Body of pancreas (tissue), 4 donors: ENCODE measurements around the gene RHBDF2.

ENCODE experiments used
- POLR2A ChIP-seq, 3 donors: fragments of 450-650 bp; IDR thresholded peaks; one replicate each; pipeline ENCODE4 v1.6.1; 2016; ENCODE audit warnings: antibody characterized with exemption in 3 of 3, mild to moderate bottlenecking in 2 of 3
- TF ChIP-seq, protein P1 (sequence below), 7 experiments: fragments of 450-650 bp in 4 of 7; fragments of 200-600 bp in 3 of 7; sonication (generic) in 3 of 7; IDR thresholded peaks; one replicate each; pipeline ENCODE4 v1.5.1; 2016 to 2019; ENCODE audit warnings: antibody characterized with exemption in 7 of 7

DNA sequence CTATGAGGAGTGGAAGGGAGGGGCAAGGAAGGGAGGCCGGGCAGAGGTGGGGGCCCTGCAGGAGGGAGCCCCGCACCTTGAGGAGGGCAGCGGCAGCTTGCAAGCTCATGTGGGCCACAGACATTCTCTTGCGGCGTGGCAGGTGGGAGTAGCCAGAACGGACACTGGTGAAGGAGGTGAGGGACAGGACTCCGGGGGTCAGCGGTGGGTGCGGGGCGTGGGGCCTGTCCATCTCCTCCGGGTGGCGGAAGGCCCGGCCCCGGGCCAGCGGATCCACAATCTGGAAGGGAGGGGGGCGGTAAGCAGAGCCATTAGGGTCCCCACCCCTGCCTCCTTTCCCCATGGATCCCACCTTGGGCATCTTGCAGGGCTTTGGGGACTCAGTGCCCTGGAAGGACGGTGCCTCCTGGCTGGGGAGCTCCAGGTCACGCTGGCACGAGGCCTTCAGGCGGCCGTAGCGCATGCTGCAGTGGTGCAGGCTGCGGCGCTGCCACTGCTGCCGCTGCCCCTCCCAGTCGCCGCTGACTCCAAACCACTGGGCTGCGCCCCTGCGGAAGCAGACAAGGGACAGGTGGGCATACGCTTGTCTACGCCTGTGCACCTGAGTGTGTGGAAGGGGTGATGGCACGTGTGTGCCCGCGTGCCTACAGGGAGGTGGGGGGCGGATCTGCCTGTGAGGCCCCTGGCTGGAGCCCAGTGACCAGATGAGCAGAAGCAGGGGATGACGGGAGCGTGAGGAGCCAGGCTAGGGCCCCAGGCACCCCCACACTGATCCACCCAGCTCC, 22.3 kb downstream of the RHBDF2 start:
- TF ChIP-seq, protein P1, sequence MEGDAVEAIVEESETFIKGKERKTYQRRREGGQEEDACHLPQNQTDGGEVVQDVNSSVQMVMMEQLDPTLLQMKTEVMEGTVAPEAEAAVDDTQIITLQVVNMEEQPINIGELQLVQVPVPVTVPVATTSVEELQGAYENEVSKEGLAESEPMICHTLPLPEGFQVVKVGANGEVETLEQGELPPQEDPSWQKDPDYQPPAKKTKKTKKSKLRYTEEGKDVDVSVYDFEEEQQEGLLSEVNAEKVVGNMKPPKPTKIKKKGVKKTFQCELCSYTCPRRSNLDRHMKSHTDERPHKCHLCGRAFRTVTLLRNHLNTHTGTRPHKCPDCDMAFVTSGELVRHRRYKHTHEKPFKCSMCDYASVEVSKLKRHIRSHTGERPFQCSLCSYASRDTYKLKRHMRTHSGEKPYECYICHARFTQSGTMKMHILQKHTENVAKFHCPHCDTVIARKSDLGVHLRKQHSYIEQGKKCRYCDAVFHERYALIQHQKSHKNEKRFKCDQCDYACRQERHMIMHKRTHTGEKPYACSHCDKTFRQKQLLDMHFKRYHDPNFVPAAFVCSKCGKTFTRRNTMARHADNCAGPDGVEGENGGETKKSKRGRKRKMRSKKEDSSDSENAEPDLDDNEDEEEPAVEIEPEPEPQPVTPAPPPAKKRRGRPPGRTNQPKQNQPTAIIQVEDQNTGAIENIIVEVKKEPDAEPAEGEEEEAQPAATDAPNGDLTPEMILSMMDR (IDR thresholded peaks at IDR 0.05): no peak
- no peak for TF ChIP-seq POLR2A (IDR thresholded peaks at IDR 0.05)
